HFFc6 (cell line): ENCODE measurements around the gene TMEM35B. TPM values are rescaled to one million over a fixed set of nuclear protein-coding genes. Genes with fewer than 3 reads are reported as not detected.

Experiments
- DNase-seq: peaks from one replicate; pipeline ENCODE4 v3.0.0-alpha.2; 2018
- H3K27ac Mint-ChIP-seq: 2 replicates; pipeline ENCODE4 v1.8.0; 2020; ENCODE audit warnings: mild to moderate bottlenecking, mixed read lengths
- H3K27me3 Mint-ChIP-seq: 2 replicates; pipeline ENCODE4 v1.8.0; 2021; ENCODE audit warnings: mild to moderate bottlenecking, moderate library complexity, mixed read lengths; ENCODE audit not compliant: insufficient read depth
- H3K36me3 Mint-ChIP-seq: 2 replicates; pipeline ENCODE4 v1.8.0; 2021; ENCODE audit warnings: low read depth, mixed read lengths
- H3K4me1 Mint-ChIP-seq: 2 replicates; pipeline ENCODE4 v1.8.0; 2020; ENCODE audit warnings: low read depth, mixed read lengths
- H3K4me3 Mint-ChIP-seq: 2 replicates; pipeline ENCODE4 v1.8.0; 2020; ENCODE audit warnings: mild to moderate bottlenecking, moderate library complexity, mixed read lengths
- H3K9me3 Mint-ChIP-seq: 2 replicates; pipeline ENCODE4 v1.8.0; 2020; ENCODE audit warnings: mild to moderate bottlenecking, mixed read lengths
- CTCF ChIP-seq: fragments of 200-600 bp; sonication (generic); IDR thresholded peaks from 2 replicates; pipeline ENCODE4 v1.5.0; 2021; ENCODE audit warnings: antibody characterized with exemption, mild to moderate bottlenecking
- total RNA-seq, 6 experiments: library from RNA; stranded (reverse); fragmentation: NEBNext Ultra II Directional; extraction: Animal tissue kit (Norgen Biotek cat#: 25700); gene quantifications; 2 replicates in 1 of 6; 3 replicates in 5 of 6; pipeline ENCODE4 v1.2.3, GENCODE V29; 2021

The TMEM35B gene
- total RNA-seq, 6 experiments from 2014 or later = 20.3 to 27.7 (median 20.8) TPM

DNA sequence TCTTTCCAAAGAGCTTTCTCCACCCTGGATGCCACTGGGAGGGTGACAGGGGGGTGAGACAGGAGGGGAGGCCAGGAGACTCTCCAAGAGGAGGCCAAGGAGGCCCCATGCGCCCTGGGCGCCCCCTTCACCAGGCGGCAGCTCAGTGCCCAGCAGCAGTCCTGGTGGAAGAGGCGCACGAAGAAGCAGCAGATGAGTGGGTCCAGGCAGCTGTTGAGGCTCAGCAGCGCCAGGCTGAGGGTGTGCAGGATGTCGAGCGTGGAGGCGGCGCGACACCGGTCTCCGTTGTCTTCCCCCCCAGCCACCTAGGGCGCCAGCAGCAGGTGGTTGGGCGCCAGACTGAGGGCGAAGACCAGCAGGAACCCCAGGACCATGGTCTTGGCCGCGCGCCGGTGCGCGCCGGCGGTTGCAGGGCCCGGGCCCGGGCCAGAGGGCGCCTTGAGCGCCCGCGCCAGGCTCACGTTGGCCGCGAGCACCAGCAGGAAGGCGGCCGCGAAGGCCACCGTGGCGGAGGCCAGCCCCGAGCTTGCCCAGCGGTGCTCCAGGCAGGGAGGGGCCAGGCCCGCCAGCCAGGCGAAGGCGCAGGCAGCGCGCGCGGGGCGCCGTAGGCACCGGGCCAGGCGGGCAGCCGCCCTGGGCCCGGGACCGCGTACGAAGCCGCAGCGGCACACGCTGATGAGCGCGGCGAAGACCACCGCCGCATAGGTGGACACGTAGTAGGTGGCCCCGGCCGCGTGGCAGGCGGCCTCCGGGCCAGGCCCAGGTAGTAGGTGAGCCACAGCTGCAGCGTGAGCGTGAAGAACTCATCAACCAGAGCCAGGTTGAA lies 8.6 kb downstream of the TMEM35B start:
- no peak for DNase-seq
- Mint-ChIP-seq H3K4me1 (peaks cover 22% of the 10 kb centered on the region), H3K36me3 (no peaks in the 10 kb centered on the region), H3K4me3 (no peak overlapping the region), H3K9me3 (no peaks in the 10 kb centered on the region), H3K27me3 (peaks cover 5% of the 10 kb centered on the region), H3K27ac (no peak overlapping the region)
- no peak for TF ChIP-seq CTCF

- DNase-seq = no peak
- TF ChIP-seq CTCF = no peak
- H3K9me3 Mint-ChIP-seq = no peaks in the 10 kb centered on the region
- H3K4me1 Mint-ChIP-seq = peaks cover 26% of the 10 kb centered on the region
- no peaks in the 10 kb centered on the region for H3K36me3 Mint-ChIP-seq
- no peak overlapping the region for H3K27ac Mint-ChIP-seq
- H3K4me3 Mint-ChIP-seq = no peak overlapping the region
- peaks cover 5% of the 10 kb centered on the region for H3K27me3 Mint-ChIP-seq
Measured at GRCh38 chr1:34975771-34976170, 9.4 kb downstream of the TMEM35B start.

GRCh38 chr1:34975338-34975737 lies 9.8 kb downstream of the TMEM35B start:
- no peaks in the 10 kb centered on the region for H3K9me3 Mint-ChIP-seq
- no peak for DNase-seq
- H3K27me3 Mint-ChIP-seq = peaks cover 5% of the 10 kb centered on the region
- H3K27ac Mint-ChIP-seq = no peak overlapping the region
- H3K4me3 Mint-ChIP-seq = no peak overlapping the region
- no peak for TF ChIP-seq CTCF
- H3K4me1 Mint-ChIP-seq = peaks cover 27% of the 10 kb centered on the region
- no peaks in the 10 kb centered on the region for H3K36me3 Mint-ChIP-seq

DNA sequence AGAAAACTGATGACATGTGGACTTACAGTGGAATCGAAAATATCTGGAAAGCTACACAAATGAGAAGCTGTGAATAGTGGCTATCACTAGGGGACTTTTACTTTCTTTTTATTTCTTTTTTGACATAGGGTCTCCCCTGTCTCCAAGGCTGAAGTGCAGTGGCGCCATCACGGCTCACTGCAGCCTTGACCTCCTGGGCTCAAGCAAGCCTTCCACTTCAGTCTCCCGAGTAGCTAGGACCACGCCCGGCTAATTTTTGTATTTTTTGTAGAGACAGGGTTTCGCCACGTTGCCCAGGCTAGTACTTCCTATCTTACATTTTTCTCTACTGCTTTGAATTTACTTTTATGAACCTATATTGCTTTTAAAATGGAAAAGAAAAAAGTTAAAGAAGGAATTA lies 10.5 kb downstream of the TMEM35B start:
- no peaks in the 10 kb centered on the region for H3K36me3 Mint-ChIP-seq
- peaks cover 5% of the 10 kb centered on the region; the same call in 1 of the 2 replicates for H3K9me3 Mint-ChIP-seq
- DNase-seq = no peak
- H3K27ac Mint-ChIP-seq = no peak overlapping the region
- no peak overlapping the region for H3K4me3 Mint-ChIP-seq
- H3K27me3 Mint-ChIP-seq = peaks cover 5% of the 10 kb centered on the region
- peaks cover 27% of the 10 kb centered on the region for H3K4me1 Mint-ChIP-seq
- no peak for TF ChIP-seq CTCF

DNA sequence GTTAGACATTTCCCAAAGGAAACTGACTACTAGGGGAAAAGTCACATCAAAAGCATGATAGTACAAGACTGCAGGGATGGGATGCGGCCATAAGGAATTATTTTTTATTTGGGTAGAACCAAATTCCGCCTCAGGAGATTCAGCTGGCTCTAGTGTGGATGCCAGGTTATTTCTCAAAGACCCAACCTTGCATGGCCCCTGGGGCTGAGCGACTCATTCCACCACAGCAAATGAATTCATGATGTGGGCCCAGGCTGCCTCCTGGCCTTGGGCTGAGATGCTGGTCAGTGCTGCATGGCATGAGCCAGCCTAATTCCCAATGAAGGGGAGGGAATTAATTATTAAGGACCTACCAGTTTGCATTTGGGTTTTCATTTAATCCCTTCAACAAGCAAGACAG lies 11.8 kb downstream of the TMEM35B start:
- Mint-ChIP-seq H3K27me3 (peaks cover 5% of the 10 kb centered on the region), H3K36me3 (no peaks in the 10 kb centered on the region), H3K4me3 (no peak overlapping the region), H3K9me3 (peaks cover 5% of the 10 kb centered on the region; the same call in 1 of the 2 replicates), H3K4me1 (peaks cover 22% of the 10 kb centered on the region), H3K27ac (no peak overlapping the region)
- no peak for TF ChIP-seq CTCF
- no peak for DNase-seq
